CD14-positive monocyte (primary cell): ENCODE results near the gene TARBP1. TPM values are rescaled to one million over a fixed set of nuclear protein-coding genes. Genes with fewer than 3 reads are reported as not detected.

Source experiments
- DNase-seq, 3 donors: peaks; one replicate each; pipeline ENCODE4 v3.0.0-alpha.2; 2011 to 2022
- H2AFZ ChIP-seq: 2 replicates; pipeline ENCODE4 v1.6.0; 2012; ENCODE audit warnings: mild to moderate bottlenecking, low read depth, low read length, inconsistent platforms; ENCODE audit not compliant: insufficient read depth, poor library complexity, severe bottlenecking
- H3K27ac ChIP-seq, 2 donors: 1 replicate in 1 of 2; 2 replicates in 1 of 2; pipeline ENCODE4 v1.5.1; 2012 to 2013; ENCODE audit warnings: low read length in 2 of 2, control low read depth in 1 of 2, inconsistent platforms in 1 of 2, low read depth in 1 of 2, mild to moderate bottlenecking in 1 of 2
- H3K27me3 ChIP-seq, 2 donors: one replicate each; pipeline versions ENCODE4 v1.6.0 to v1.6.1; 2011 to 2013; ENCODE audit warnings: low read length in 2 of 2; ENCODE audit not compliant: control insufficient read depth in 2 of 2, insufficient read depth in 2 of 2
- H3K36me3 ChIP-seq, 2 donors: replicated peaks in 1 of 2; 1 replicate in 1 of 2; 2 replicates in 1 of 2; pipeline versions ENCODE4 v1.5.1 to v1.6.1; 2012 to 2013; ENCODE audit warnings: low read length in 2 of 2, control low read depth in 1 of 2, inconsistent platforms in 1 of 2, mild to moderate bottlenecking in 1 of 2; ENCODE audit not compliant: insufficient read depth in 2 of 2, control insufficient read depth in 1 of 2
- H3K4me1 ChIP-seq, 2 donors: 1 replicate in 1 of 2; 2 replicates in 1 of 2; pipeline versions ENCODE4 v1.5.1 to v1.6.1; 2012 to 2013; ENCODE audit warnings: low read length in 2 of 2, control low read depth in 1 of 2, inconsistent platforms in 1 of 2, mild to moderate bottlenecking in 1 of 2, moderate library complexity in 1 of 2; ENCODE audit not compliant: insufficient read depth in 2 of 2, control insufficient read depth in 1 of 2
- H3K4me2 ChIP-seq: replicated peaks from 2 replicates; pipeline ENCODE3; 2012; ENCODE audit warnings: low read length, moderate library complexity, mild to moderate bottlenecking; ENCODE audit not compliant: poor library complexity, severe bottlenecking; ENCODE audit errors: extremely low read depth
- H3K4me3 ChIP-seq, 3 experiments: fragments of 200-600 bp in 1 of 3; sonication (generic) in 1 of 3; replicated peaks in 1 of 3; 1 replicate in 2 of 3; 2 replicates in 1 of 3; pipeline ENCODE4 v1.5.1; 2011 to 2013; ENCODE audit warnings: low read length in 3 of 3, mild to moderate bottlenecking in 3 of 3, control low read depth in 2 of 3, low read depth in 2 of 3, inconsistent platforms in 1 of 3, moderate library complexity in 1 of 3
- H3K79me2 ChIP-seq: 2 replicates; pipeline ENCODE4 v1.6.0; 2012; ENCODE audit warnings: mild to moderate bottlenecking, control low read depth, inconsistent platforms, low read length, moderate library complexity; ENCODE audit not compliant: insufficient read depth
- H3K9ac ChIP-seq: 2 replicates; pipeline ENCODE4 v1.6.0; 2017; ENCODE audit warnings: low read length, mild to moderate bottlenecking; ENCODE audit not compliant: insufficient read depth, poor library complexity, severe bottlenecking
- H3K9me3 ChIP-seq, 2 donors: replicated peaks in 1 of 2; 1 replicate in 1 of 2; 2 replicates in 1 of 2; pipeline versions ENCODE4 v1.5.1 to v1.6.1; 2012 to 2013; ENCODE audit warnings: low read length in 2 of 2, control low read depth in 1 of 2; ENCODE audit not compliant: control insufficient read depth in 1 of 2, insufficient read depth in 1 of 2
- H4K20me1 ChIP-seq: 2 replicates; pipeline ENCODE4 v1.6.0; 2012; ENCODE audit warnings: mild to moderate bottlenecking, low read length, control low read depth, moderate library complexity; ENCODE audit not compliant: insufficient read depth
- H3K27ac Mint-ChIP-seq, 7 donors: one replicate each; pipeline ENCODE4 v1.8.0; 2020; ENCODE audit warnings: mild to moderate bottlenecking in 7 of 7, mixed read lengths in 7 of 7, moderate library complexity in 6 of 7, inconsistent platforms in 2 of 7
- H3K27me3 Mint-ChIP-seq, 3 donors: one replicate each; pipeline ENCODE4 v1.8.0; 2021 to 2022; ENCODE audit warnings: low read depth in 3 of 3, mild to moderate bottlenecking in 3 of 3, mixed read lengths in 3 of 3, moderate library complexity in 3 of 3, inconsistent platforms in 1 of 3
- H3K36me3 Mint-ChIP-seq, 2 donors: one replicate each; pipeline ENCODE4 v1.8.0; 2020; ENCODE audit warnings: mixed read lengths in 2 of 2, inconsistent platforms in 1 of 2, mild to moderate bottlenecking in 1 of 2
- H3K4me1 Mint-ChIP-seq: one replicate; pipeline ENCODE4 v1.8.0; 2020; ENCODE audit warnings: mild to moderate bottlenecking, mixed read lengths
- H3K4me3 Mint-ChIP-seq, 2 donors: one replicate each; pipeline ENCODE4 v1.8.0; 2020; ENCODE audit warnings: mild to moderate bottlenecking in 2 of 2, mixed read lengths in 2 of 2, moderate library complexity in 1 of 2
- H3K9me3 Mint-ChIP-seq, 7 donors: one replicate each; pipeline ENCODE4 v1.8.0; 2020 to 2022; ENCODE audit warnings: mixed read lengths in 7 of 7, mild to moderate bottlenecking in 6 of 7, moderate library complexity in 6 of 7, inconsistent platforms in 2 of 7
- WGBS: methylation state at CpG from one replicate; pipeline ENCODE4 v1.1.5; 2013; ENCODE audit warnings: missing lambda C conversion rate; ENCODE audit not compliant: insufficient coverage; 5-methylcytosine and 5-hydroxymethylcytosine counted together
- intact Hi-C, 2 donors: fragments of 100-400 bp; cut with micrococcal nuclease; formaldehyde crosslinking; loops; one replicate each; pipeline versions ENCODE4 v1.15.0 to v1.15.1; 2023
- polyA plus RNA-seq, 3 donors: library from polyadenylated mRNA; depleted of rRNA in 1 of 3; unstranded in 2 of 3; stranded (reverse) in 1 of 3; fragments of 300-500 nt in 2 of 3; fragments of >200 nt in 1 of 3; fragmentation: Illumina TruSeq in 2 of 3; gene quantifications; 1 replicate in 2 of 3; 2 replicates in 1 of 3; pipeline ENCODE4 v1.2.3, GENCODE V29; 2012 to 2021
- TF ChIP-seq, protein P1 (sequence below): fragments of 200-600 bp; IDR thresholded peaks from one replicate; pipeline ENCODE4 v1.8.0; 2022; ENCODE audit warnings: antibody characterized with exemption, mild to moderate bottlenecking

TARBP1 gene
- polyA plus RNA-seq, 3 donors = 1.4 to 30.9 (median 3.2) TPM

DNA sequence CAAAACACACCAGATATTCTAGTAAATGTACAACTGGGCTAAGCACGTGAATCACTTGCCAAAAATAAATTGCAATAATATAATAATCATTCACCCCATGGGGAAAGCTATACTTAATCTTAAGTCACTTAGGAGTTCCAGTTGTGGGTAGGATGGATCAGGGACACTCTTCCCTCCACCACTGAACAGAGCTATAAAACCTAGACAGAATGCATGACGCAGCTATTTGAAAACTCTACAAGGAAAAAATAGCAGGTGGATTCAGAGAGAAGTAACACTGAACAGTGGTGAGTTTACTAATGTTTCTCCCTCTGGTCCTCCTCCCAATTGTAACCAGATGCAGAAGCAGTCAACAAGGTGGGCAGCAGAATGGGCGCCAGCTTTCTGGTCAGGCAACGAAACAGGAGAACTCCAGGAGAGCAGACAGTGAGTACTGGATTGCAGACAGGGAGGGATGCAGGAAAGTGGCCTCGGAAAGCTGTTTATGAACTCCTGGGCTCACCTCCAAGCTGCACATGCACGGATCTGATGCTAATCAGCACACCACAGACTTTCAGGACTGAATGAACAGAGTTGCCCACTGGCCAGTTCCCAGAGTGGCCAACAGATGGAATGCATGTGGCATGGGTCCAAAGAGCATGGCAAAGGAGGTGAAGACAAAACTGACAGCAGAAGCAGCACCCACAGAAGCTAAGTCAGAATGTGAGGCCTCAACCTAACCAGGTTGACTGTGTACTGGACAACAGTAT, 41.4 kb downstream of the TARBP1 start:
- Histone ChIP-seq H4K20me1 (no peaks in the 10 kb centered on the region), H3K27ac (no peak overlapping the region), H2AFZ (no peak overlapping the region), H3K4me3 (no peak overlapping the region), H3K27me3 (no peaks in the 10 kb centered on the region), H3K36me3 (peaks cover 22 to 70% of the 10 kb centered on the region in 2 donors), H3K9me3 (peaks cover 2 to 7% of the 10 kb centered on the region in 2 donors), H3K9ac (no peak overlapping the region), H3K4me2 (no peak overlapping the region), H3K79me2 (no peaks in the 10 kb centered on the region), H3K4me1 (no peaks in the 10 kb centered on the region)
- H3K27ac Mint-ChIP-seq = peak overlapping the region in 1 of 7 donors; percentile 18
- H3K27me3 Mint-ChIP-seq = no peaks in the 10 kb centered on the region
- TF ChIP-seq, protein P1, sequence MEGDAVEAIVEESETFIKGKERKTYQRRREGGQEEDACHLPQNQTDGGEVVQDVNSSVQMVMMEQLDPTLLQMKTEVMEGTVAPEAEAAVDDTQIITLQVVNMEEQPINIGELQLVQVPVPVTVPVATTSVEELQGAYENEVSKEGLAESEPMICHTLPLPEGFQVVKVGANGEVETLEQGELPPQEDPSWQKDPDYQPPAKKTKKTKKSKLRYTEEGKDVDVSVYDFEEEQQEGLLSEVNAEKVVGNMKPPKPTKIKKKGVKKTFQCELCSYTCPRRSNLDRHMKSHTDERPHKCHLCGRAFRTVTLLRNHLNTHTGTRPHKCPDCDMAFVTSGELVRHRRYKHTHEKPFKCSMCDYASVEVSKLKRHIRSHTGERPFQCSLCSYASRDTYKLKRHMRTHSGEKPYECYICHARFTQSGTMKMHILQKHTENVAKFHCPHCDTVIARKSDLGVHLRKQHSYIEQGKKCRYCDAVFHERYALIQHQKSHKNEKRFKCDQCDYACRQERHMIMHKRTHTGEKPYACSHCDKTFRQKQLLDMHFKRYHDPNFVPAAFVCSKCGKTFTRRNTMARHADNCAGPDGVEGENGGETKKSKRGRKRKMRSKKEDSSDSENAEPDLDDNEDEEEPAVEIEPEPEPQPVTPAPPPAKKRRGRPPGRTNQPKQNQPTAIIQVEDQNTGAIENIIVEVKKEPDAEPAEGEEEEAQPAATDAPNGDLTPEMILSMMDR = no peak
- peaks cover 0 to 14% (median 3%) of the 10 kb centered on the region in 7 donors for H3K9me3 Mint-ChIP-seq
- no peak for DNase-seq
- H3K36me3 Mint-ChIP-seq = peaks cover 52 to 56% of the 10 kb centered on the region in 2 donors
- intact Hi-C loops = no loop called here
- peaks cover 3% of the 10 kb centered on the region for H3K4me1 Mint-ChIP-seq
- WGBS = 100% methylated on average over 3 of the region's 6 CpGs
- H3K4me3 Mint-ChIP-seq = no peak overlapping the region

GRCh38 chr1:234435620-234436019, 43.4 kb downstream of the TARBP1 start:
- H3K9ac ChIP-seq = no peak overlapping the region
- no peaks in the 10 kb centered on the region for H3K4me1 ChIP-seq
- no peak for DNase-seq
- intact Hi-C loops = no loop called here
- H3K27me3 ChIP-seq = no peaks in the 10 kb centered on the region
- no peaks in the 10 kb centered on the region for H3K79me2 ChIP-seq
- H3K27ac ChIP-seq = no peak overlapping the region
- H2AFZ ChIP-seq = no peak overlapping the region
- Mint-ChIP-seq H3K27me3 (no peaks in the 10 kb centered on the region), H3K27ac (no peak overlapping the region), H3K9me3 (peaks cover 0 to 8% (median 3%) of the 10 kb centered on the region in 7 donors), H3K36me3 (peaks cover 50 to 51% of the 10 kb centered on the region in 2 donors), H3K4me1 (peaks cover 3% of the 10 kb centered on the region), H3K4me3 (no peak overlapping the region)
- peaks cover 21 to 58% of the 10 kb centered on the region in 2 donors for H3K36me3 ChIP-seq
- no peaks in the 10 kb centered on the region for H4K20me1 ChIP-seq
- no peak overlapping the region for H3K4me2 ChIP-seq
- TF ChIP-seq, protein P1 = no peak
- H3K4me3 ChIP-seq = no peak overlapping the region
- WGBS = 73% methylated on average over 3 of the region's 8 CpGs
- H3K9me3 ChIP-seq = peaks cover under 1 to 7% of the 10 kb centered on the region in 2 donors
